Measurements from ENCODE around the gene METTL16.

- no peak for TF ChIP-seq CTCF (conservative IDR thresholded peaks at IDR 0.05; ENCODE audit: low read depth, low read length)
- no peak for TF ChIP-seq CEBPB (IDR thresholded peaks at IDR 0.05; ENCODE audit: low read depth, low read length)
- no peak for TF ChIP-seq MXI1 (IDR thresholded peaks at IDR 0.05; ENCODE audit: borderline replicate concordance, low read depth, low read length)
- no peak for TF ChIP-seq USF2 (IDR thresholded peaks at IDR 0.05; ENCODE audit: low read depth, low read length)
- no peak for TF ChIP-seq POLR2A (IDR thresholded peaks at IDR 0.05; ENCODE audit: low read depth, low read length)
- no peak for TF ChIP-seq RAD21 (IDR thresholded peaks at IDR 0.05; ENCODE audit: low read length)
- TF ChIP-seq CHD1 (IDR thresholded peaks at IDR 0.05; ENCODE audit: low read depth, low read length): no peak
- TF ChIP-seq, protein P1, sequence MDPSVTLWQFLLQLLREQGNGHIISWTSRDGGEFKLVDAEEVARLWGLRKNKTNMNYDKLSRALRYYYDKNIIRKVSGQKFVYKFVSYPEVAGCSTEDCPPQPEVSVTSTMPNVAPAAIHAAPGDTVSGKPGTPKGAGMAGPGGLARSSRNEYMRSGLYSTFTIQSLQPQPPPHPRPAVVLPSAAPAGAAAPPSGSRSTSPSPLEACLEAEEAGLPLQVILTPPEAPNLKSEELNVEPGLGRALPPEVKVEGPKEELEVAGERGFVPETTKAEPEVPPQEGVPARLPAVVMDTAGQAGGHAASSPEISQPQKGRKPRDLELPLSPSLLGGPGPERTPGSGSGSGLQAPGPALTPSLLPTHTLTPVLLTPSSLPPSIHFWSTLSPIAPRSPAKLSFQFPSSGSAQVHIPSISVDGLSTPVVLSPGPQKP (IDR thresholded peaks at IDR 0.05; ENCODE audit: borderline replicate concordance, low read depth, low read length): no peak
- no peak for TF ChIP-seq MAZ (IDR thresholded peaks at IDR 0.05; ENCODE audit: borderline replicate concordance, low read depth, low read length)
- no peak for TF ChIP-seq MAFK (IDR thresholded peaks at IDR 0.05; ENCODE audit: low read depth, low read length)
- TF ChIP-seq BHLHE40 (IDR thresholded peaks at IDR 0.05; ENCODE audit: low read depth, low read length): no peak
Observed at GRCh38 chr17:2551928-2552327, 40.2 kb upstream of the METTL16 start.
